Posterior cingulate gyrus (tissue), 11 donors: ENCODE measurements around the gene SCAMP2.
"Not testable (repeated sequence)": the region's sequence is repeated elsewhere in the genome, so short reads cannot be mapped to it uniquely, and the experiment has no call there.

ENCODE experiments used
- DNase-seq, 10 donors: peaks; one replicate each; pipeline versions ENCODE4 v3.0.0 to v3.0.0-alpha.2; 2020 to 2021; ENCODE audit warnings: mixed read lengths in 3 of 10
- intact Hi-C: fragments of 100-400 bp; cut with DNase I; formaldehyde crosslinking; loops from one replicate; pipeline ENCODE4 v1.15.1; 2023

SCAMP2 gene, protein sequence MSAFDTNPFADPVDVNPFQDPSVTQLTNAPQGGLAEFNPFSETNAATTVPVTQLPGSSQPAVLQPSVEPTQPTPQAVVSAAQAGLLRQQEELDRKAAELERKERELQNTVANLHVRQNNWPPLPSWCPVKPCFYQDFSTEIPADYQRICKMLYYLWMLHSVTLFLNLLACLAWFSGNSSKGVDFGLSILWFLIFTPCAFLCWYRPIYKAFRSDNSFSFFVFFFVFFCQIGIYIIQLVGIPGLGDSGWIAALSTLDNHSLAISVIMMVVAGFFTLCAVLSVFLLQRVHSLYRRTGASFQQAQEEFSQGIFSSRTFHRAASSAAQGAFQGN

DNA sequence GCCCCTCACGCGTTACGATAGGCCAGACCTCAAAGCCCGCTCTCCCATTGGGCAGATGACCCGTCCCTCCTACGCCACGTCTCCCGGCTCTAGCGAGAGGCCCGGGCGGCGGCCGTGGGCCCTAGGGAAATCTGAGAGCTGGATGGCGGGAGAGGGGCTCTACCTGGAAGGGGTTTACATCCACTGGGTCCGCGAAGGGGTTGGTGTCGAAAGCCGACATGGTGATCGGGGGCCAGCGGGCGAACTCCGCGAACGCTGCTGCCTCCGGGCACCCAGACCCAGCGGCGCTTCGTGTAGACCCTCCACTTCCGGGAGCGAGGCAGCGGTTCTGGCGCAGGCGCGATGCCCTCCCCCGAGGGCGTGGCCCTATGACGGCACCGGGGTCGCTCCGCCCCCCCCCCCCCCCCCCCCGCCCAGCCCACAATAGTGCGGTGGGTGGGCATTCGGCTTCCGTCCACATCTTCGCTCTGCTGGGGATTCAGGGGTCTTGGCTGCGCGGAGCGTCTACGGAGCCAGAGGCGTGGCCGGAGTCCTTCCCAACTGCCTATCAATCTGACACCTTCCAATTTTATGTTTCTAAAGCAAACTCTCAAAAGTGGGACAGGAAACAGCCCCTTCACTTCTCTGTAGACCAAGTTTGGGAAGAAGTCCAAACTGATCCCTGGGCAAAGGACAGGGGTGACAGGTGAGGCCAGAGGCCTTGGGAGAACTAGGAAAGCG lies at the start of gene SCAMP2:
TSS of gene SCAMP2 (minus strand) at position 330 of the 720 bp plus-strand sequence. CDS start at position 220, 110 bp downstream.
- peak; percentile 92 to 99 (median 95) for DNase-seq
- intact Hi-C loops = loop anchor here (2.0 to 5.0 kb wide), 2 partner anchors 30 to 34 kb away; partner anchors contain the start of genes FAM219B and ULK3

GRCh38 chr15:74920456-74920855 lies 47.3 kb upstream of the SCAMP2 start:
- intact Hi-C loops = no loop called here
- no peak for DNase-seq

DNA sequence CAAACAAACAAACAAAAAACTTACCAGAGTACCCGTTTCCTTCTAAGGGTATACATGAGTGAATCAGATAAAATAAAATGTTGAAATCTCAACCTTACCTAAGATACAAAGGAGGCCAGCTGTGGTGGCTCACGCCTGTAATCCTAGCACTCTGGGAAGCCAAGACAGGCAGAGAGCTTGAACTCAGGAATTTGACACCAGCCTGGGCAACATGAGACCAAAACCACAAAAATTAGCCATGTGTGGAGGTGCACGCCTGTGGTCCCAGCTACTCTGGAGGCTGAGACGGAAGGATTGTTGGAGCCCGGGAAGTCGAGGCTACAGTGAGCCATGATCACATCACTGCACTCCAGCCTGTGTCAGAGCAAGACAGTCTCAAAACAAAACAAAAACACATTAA lies 44.5 kb upstream of the SCAMP2 start:
- intact Hi-C loops = no loop called here
- DNase-seq = peak in 1 of 10 donors; percentile 5

DNA sequence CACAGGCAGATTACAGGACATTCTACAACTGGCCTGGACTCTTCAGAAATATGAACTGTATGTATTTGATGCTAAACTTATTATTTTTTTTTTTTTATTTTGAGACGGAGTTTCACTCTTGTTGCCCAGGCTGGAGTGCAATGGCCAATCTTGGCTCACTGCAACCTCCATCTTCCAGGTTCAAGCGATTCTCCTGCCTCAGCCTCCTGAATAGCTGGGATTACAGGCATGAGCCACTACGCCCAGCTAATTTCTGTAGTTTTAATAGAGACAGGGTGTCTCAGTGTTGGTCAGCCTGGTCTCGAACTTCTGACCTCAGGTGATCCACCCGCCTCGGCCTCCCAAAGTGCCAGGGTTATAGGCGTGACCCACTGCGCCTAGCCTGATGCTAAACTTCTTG lies 40.6 kb upstream of the SCAMP2 start:
- intact Hi-C loops = not testable (repeated sequence)

GRCh38 chr15:74913041-74913440 lies 39.9 kb upstream of the SCAMP2 start:
- DNase-seq = no peak
- intact Hi-C loops = no loop called here

More for the DNA sequence above, 40.6 kb upstream of the SCAMP2 start:
- DNase-seq = peak in 1 of 10 donors; percentile 9

DNA sequence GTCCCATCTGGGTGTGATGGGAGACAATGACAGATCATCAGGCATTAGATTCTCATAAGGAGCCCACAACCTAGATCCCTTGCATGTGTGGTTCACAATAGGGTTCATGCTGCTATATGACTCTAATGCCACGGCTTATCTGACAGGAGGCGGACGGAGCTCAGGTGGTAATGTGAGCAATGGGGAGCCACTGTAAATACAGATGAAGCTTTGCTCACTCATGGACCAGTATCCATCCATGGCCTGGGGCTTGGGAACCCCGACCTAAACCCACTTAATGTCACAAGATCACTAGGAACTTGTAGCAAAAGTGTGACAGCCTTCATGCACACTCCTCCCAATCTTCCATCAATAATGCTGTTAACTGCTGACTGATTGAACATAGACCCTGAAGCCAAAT lies 35.5 kb upstream of the SCAMP2 start:
- DNase-seq = peak in 1 of 10 donors; percentile 8
- intact Hi-C loops = loop anchor here (5.0 kb wide), 1 partner anchor 36 kb away; the partner anchor contains the start of gene SCAMP2

DNA sequence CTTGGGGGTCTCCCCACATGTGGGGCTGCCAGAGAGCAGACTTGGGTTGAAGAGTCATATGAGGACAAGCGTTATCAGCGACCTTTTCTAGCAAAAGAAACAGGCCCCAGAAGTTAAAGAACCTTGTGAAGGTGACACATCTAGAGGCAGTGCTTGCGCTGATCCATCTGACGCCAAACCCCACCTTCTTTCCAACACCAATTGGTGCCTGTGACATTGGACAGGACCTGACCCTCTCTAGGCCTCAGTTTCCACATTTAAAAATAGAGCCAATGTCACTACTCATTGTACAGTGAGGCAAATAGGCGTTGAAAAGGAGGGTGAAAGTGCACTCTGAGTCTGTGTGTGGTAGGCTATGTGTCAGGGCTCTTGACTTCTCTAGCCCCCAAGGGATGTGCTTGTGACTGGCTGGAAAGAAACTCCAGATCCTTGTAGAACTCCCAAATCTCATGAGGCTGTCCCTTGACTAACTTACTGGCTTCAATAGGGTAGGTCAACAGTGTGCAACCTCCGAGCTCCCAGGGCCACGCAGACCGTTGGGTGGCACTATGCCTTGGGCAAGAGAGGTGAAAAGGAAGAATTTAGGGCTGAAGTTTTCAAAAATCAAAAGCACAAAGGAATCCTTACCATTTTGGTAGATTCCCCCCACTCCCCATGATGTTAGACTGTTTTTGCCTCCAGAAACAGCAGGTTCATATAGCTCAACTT lies 34.2 kb upstream of the SCAMP2 start:
- intact Hi-C loops = loop anchor here (2.0 to 5.0 kb wide), 2 partner anchors 35 to 65 kb away; partner anchors contain the start of genes SCAMP2 and ULK3
- peak in 1 of 10 donors; percentile 50 for DNase-seq

DNA sequence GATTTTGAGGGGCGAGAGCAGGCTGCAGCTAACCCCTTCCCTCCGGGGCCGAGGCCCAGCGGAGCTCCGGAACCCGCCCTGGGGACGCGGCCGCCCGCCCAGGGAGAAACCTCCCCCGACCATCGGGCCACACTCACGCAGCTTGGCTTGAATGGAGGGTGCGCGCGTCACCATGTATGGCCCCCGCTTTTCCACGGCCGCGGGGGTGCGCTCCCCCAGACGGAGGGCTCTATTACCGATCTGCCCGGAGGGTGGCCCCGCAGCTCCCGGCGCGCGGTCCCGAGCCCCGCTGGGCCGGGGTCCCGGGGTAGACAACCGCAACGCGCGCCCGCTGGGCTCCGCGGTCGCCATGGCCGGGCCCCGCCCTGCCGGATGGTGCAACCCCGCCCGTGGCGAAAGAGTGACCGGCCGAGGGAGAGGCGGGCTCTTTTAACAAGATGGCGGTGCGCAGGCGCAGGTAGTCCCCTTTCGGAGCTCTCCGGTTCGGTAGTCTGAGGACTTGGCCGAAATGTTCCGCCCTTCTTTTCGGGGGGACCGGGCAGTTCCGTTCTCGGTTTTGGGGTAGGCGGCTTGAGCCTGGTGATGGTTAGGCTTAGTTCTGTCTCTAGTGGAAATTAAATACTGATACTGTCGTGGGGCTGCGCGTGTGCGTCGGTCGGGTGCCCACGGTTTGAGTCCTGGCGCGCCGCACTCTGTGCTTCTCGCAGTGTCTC lies 33.4 kb upstream of the SCAMP2 start, which contains the start of gene FAM219B:
TSS of gene FAM219B (minus strand) at position 402 of the 713 bp plus-strand sequence. CDS start at position 351, 51 bp downstream.
- peak; percentile 88 to 99 (median 95) for DNase-seq
- intact Hi-C loops = loop anchor here (1.0 to 5.0 kb wide), 3 partner anchors 32 to 64 kb away; partner anchors contain the start of genes COX5A, SCAMP2 and ULK3

- intact Hi-C loops = loop anchor here (1.0 to 5.0 kb wide), 3 partner anchors 32 to 63 kb away; partner anchors contain the start of genes COX5A, SCAMP2 and ULK3
- DNase-seq = peak in 6 of 10 donors; percentile 18 to 84 (median 32)
Observed at GRCh38 chr15:74906067-74906449, 32.9 kb upstream of the SCAMP2 start.

DNA sequence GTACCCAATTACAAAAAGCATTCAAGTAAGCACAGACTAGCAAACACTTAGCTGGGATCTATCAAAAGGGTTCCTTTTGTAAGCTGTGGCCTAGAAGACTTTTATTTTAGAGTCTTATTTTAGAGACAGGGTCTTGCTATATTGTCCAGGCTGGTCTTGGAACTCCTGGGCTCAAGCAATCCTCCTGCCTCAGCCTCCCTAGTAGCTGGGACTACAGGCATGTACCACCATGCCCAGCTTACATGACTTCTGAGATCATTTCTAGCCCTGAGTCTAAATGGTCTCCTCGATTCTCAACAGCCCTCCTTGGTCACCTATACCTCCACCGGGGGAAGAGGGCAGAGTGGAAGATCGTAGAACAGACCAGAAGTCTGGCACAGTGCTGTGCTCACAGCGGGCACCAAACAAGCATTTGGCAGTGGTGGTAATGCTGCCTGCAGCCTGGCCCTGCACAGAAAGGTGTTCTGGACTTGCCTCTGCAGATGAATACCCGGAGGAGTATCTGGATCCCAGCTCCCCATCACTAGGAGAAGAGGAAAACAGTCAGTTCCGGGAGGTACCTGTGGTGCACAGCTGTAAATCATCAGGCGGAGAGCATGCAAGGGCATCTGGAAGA lies 31.1 kb upstream of the SCAMP2 start:
- peak in 1 of 10 donors; percentile 59 for DNase-seq
- intact Hi-C loops = loop anchor here (5.0 kb wide), 1 partner anchor 122 kb away; the partner anchor contains the start of gene CSK

GRCh38 chr15:74903676-74904075 lies 30.5 kb upstream of the SCAMP2 start:
- intact Hi-C loops = loop anchor here (5.0 kb wide), 1 partner anchor 121 kb away; the partner anchor contains the start of gene CSK
- no peak for DNase-seq

DNA sequence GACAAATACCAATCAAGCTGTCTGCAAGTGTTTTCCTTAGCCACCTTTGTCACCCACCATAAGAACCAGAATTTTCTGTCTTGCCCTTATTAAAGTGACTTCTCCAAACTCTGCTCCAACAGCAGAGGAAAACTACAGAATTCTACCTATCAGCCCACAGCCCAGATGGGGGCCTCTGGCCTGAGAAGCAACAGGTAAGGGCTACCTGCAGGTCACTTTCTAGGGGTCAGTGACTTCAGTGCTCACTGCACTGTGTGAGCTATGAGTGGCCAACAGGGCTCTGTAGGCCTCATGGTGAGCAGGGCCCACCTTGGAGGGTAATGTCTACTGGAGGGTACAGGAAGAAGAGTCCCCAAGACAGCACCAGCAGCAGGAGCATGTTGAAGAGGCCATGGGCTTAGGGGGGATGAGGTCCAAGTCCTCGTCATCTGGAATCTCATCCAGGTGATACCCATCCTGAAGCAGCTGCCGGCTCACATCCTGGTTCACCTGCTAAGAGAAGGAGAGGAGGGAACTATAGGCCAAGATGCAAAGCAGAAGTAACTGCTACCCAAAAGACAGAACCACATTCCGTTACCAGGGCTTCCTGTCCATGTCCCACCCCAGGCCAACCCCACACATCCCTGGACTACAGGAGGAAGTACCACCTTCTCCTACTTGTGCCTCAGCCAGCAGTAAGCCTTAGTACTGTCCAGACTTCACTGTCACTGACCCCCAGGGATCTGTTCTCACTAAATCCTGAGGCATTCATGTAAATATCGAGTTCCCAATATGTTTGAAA lies 29.3 kb upstream of the SCAMP2 start:
- peak in 2 of 10 donors; percentile 28 to 33 for DNase-seq
- intact Hi-C loops = loop anchor here (5.0 kb wide), 1 partner anchor 120 kb away; the partner anchor contains the start of gene CSK

- DNase-seq = peak in 6 of 10 donors; percentile 45 to 90 (median 54)
- intact Hi-C loops = loop anchor here (5.0 kb wide), 1 partner anchor 119 kb away; the partner anchor contains the start of gene CSK
Observed at GRCh38 chr15:74901612-74902063, 28.5 kb upstream of the SCAMP2 start.

GRCh38 chr15:74897300-74897701 lies 24.1 kb upstream of the SCAMP2 start:
- intact Hi-C loops = no loop called here
- peak in 2 of 10 donors; percentile 44 to 70 for DNase-seq

- no peak for DNase-seq
- intact Hi-C loops = no loop called here
Observed at GRCh38 chr15:74896316-74896715, 23.2 kb upstream of the SCAMP2 start.

- intact Hi-C loops = no loop called here
- peak in 2 of 10 donors; percentile 4 to 47 for DNase-seq
Observed at GRCh38 chr15:74895830-74896229, 22.7 kb upstream of the SCAMP2 start.

GRCh38 chr15:74894383-74894782 lies 21.2 kb upstream of the SCAMP2 start:
- intact Hi-C loops = not testable (repeated sequence)
- DNase-seq = peak in 2 of 10 donors; percentile 16 to 18

DNA sequence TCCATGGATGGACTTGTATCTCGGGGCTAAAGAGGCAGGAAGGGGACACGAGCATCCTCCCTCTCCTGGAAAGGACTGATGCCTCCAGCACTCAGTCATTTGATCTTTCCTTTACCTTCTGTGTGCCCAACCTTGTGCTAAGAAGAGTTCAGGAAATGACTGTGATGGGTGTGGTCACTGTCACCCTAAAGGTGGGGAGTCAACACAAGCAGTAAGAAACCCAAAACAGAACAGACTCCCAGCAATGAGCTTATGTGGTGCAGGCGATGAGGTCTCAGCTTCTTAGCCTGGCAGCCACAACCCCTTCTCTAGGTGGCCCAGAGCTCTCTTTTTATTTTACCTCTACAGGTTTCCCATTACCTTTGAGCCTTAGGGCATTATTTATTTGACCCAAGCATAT lies 20.5 kb upstream of the SCAMP2 start:
- DNase-seq = peak in 1 of 10 donors; percentile 8
- intact Hi-C loops = no loop called here
